ENCODE results near the gene ABCF3.

The ABCF3 gene, protein sequence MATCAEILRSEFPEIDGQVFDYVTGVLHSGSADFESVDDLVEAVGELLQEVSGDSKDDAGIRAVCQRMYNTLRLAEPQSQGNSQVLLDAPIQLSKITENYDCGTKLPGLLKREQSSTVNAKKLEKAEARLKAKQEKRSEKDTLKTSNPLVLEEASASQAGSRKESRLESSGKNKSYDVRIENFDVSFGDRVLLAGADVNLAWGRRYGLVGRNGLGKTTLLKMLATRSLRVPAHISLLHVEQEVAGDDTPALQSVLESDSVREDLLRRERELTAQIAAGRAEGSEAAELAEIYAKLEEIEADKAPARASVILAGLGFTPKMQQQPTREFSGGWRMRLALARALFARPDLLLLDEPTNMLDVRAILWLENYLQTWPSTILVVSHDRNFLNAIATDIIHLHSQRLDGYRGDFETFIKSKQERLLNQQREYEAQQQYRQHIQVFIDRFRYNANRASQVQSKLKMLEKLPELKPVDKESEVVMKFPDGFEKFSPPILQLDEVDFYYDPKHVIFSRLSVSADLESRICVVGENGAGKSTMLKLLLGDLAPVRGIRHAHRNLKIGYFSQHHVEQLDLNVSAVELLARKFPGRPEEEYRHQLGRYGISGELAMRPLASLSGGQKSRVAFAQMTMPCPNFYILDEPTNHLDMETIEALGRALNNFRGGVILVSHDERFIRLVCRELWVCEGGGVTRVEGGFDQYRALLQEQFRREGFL

GRCh38 chr3:184186184-184186901, at the start of gene ABCF3:
Gene ABCF3, plus strand, starts transcription at chr3:184186199. Its CDS starts 9 bp downstream, at chr3:184186208.
- TF ChIP-seq, protein P1, sequence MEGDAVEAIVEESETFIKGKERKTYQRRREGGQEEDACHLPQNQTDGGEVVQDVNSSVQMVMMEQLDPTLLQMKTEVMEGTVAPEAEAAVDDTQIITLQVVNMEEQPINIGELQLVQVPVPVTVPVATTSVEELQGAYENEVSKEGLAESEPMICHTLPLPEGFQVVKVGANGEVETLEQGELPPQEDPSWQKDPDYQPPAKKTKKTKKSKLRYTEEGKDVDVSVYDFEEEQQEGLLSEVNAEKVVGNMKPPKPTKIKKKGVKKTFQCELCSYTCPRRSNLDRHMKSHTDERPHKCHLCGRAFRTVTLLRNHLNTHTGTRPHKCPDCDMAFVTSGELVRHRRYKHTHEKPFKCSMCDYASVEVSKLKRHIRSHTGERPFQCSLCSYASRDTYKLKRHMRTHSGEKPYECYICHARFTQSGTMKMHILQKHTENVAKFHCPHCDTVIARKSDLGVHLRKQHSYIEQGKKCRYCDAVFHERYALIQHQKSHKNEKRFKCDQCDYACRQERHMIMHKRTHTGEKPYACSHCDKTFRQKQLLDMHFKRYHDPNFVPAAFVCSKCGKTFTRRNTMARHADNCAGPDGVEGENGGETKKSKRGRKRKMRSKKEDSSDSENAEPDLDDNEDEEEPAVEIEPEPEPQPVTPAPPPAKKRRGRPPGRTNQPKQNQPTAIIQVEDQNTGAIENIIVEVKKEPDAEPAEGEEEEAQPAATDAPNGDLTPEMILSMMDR (conservative IDR thresholded peaks at IDR 0.05; ENCODE audit: low read depth, low read length) = no peak
- no peak for DNase-seq (ENCODE audit: low read depth)
- H3K4me3 ChIP-seq (ENCODE audit: low read length) = peak within 1 kb of the TSS; percentile 99

DNA sequence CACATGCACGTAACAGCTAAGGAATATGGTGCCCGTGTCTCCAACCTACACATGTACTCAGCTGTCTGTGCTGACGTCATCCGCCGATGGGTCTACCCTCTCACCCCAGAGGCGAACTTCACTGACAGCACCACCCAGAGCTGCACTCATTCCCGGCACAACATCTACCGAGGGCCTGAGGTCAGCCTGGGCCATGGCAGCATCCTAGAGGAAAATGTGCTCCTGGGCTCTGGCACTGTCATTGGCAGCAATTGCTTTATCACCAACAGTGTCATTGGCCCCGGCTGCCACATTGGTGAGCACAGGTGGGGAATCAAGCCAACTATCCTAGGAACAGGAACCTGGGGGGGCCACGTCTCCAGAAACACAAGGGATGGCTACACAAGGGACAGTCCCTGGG, 45.6 kb upstream of the ABCF3 start:
- no peak for DNase-seq (ENCODE audit: low read depth)
- TF ChIP-seq, protein P1 (conservative IDR thresholded peaks at IDR 0.05; ENCODE audit: low read depth, low read length) = no peak

GRCh38 chr3:184142199-184142598, 43.8 kb upstream of the ABCF3 start:
- TF ChIP-seq, protein P1 (conservative IDR thresholded peaks at IDR 0.05; ENCODE audit: low read depth, low read length) = no peak
- no peak for DNase-seq (ENCODE audit: low read depth)
- no peak overlapping the region for H3K4me3 ChIP-seq (ENCODE audit: low read length)

More for the DNA sequence above, 45.6 kb upstream of the ABCF3 start:
- no peak overlapping the region for H3K4me3 ChIP-seq (ENCODE audit: low read length)

GRCh38 chr3:184143327-184143726, 42.7 kb upstream of the ABCF3 start:
- TF ChIP-seq, protein P1 (conservative IDR thresholded peaks at IDR 0.05; ENCODE audit: low read depth, low read length) = no peak
- no peak overlapping the region for H3K4me3 ChIP-seq (ENCODE audit: low read length)
- DNase-seq (ENCODE audit: low read depth) = no peak

DNA sequence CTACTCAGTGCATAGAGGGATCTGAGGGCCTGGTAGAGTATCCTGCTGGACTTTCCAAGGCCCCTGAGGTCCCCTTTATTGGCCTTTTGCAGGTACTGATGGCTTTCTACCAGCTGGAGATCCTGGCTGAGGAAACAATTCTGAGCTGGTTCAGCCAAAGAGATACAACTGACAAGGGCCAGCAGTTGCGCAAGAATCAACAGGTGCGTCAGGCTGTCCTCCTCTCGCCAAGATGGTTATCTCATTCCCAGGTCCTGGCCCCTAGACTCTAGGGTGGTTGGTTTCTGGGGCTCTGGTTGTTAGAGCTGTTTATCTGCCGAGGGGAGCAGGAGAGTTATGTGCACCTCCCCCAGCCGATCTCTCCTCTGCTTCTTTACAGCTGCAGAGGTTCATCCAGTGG, 41.5 kb upstream of the ABCF3 start:
- DNase-seq (ENCODE audit: low read depth) = no peak
- TF ChIP-seq, protein P1 (conservative IDR thresholded peaks at IDR 0.05; ENCODE audit: low read depth, low read length) = no peak
- no peak overlapping the region for H3K4me3 ChIP-seq (ENCODE audit: low read length)

DNA sequence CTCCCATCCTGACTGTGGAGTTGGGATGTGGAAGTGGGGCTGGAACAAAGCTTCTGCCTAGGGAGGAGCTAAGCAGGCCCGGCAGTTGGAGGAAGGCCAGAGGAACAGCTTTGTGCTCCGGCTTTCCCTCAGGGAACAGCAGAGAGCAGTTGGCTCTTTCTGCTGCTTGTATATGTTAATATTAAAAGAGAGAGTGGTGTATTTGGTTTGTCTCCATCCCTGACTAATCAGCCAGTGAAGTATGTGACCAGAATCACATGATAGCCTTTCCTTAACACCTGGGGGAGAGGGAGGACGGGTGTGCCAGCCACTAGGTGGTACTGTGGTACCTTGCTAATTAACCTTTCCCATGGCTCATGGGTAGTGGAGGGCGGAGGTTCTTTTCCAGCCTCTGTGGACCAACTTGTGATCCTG, 40.9 kb upstream of the ABCF3 start:
- TF ChIP-seq, protein P1 (conservative IDR thresholded peaks at IDR 0.05; ENCODE audit: low read depth, low read length) = peak; percentile 67
- peak; percentile 87 for DNase-seq (ENCODE audit: low read depth)
- H3K4me3 ChIP-seq (ENCODE audit: low read length) = no peak overlapping the region

Data from retinal pigment epithelial cell (primary cell).